DOHH2 (cell line): ENCODE results near the gene IL1RAPL1.

Source experiments
- CTCF ChIP-seq: fragments of 200-600 bp; sonication (generic); IDR thresholded peaks from one replicate; pipeline ENCODE4 v1.5.1; 2014; ENCODE audit warnings: antibody characterized with exemption, mild to moderate bottlenecking, low read depth, low read length; ENCODE audit not compliant: poor library complexity, severe bottlenecking
- EZH2phosphoT487 ChIP-seq: fragments of 200-600 bp; sonication (generic); IDR thresholded peaks from 2 replicates; pipeline ENCODE4 v1.6.1; 2017; ENCODE audit warnings: borderline replicate concordance, mild to moderate bottlenecking, antibody characterized with exemption, low read length, moderate library complexity, mixed read lengths

DNA sequence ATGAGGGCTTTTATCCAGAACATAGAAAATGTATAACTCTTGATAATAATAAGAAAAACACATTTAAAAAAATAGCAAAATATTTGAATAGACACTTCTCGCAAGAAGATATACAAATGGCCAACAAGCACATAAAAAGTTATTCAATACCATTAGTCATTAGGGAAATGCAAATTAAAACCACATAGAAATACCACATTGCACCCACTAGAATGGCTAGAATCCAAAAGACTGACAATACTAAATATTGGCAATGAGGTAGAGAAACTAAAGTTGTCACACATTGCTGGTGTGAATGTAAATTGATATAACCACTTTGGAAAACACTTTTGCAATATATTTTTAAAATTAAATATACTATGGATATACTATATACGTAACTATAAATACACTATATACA, 873.8 kb downstream of the IL1RAPL1 start:
- no peak for TF ChIP-seq CTCF
- no peak for TF ChIP-seq EZH2phosphoT487
